ENCODE results near the gene SLC22A31.
"Not testable (repeated sequence)": the region's sequence is repeated elsewhere in the genome, so short reads cannot be mapped to it uniquely, and the experiment has no call there.

SLC22A31 gene

DNA sequence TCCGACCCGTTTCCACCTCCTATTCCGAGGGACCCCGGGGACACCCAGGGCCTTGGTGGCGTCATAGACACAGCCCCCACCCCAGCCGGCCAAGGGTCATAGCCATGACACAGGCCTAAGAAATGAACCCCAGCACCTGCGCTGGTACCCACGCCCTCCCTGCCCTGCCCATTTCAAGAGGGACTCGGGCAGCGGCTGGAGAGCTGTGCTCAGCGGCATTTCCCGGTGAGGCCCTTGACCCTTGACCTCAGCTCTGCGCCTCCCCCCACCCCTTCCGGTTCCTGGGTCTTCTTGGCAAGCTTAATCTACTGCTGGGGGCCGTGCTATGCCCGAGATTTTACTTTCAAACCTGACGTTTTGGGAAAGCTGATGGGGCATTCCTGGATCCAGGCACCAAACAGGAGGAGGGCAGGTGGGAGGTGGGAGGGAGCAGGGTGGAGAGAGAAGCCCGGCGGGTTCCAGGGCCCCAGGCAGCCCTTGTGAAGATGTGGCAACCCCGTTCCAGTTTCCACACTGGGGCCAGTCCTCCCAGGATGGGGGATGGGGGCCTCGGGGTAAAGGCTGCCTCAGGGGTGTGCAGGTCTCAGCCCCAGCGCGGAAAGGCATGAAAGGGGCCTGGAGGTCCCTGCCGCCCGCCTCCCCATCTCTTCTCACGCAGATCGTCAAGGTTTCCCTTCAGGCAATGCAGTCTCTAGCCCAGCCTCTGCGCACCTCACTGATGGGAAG is at the start of gene SLC22A31:
TSS of gene SLC22A31 (minus strand) at position 414 of the 726 bp plus-strand sequence. CDS start at position 378, 36 bp downstream.
- no peaks in the 10 kb centered on the region; the same call in 1 of the 2 replicates for H3K4me1 ChIP-seq (ENCODE audit: insufficient read depth, low read length)
- no peaks in the 10 kb centered on the region for H3K9me3 ChIP-seq (ENCODE audit: control insufficient read depth, insufficient read depth, low read length)
- H3K36me3 ChIP-seq (ENCODE audit: insufficient read depth, low read length), result no peaks in the 10 kb centered on the region
- H3K9ac ChIP-seq (ENCODE audit: low read depth, low read length), result peak within 1 kb of the TSS; percentile 49

DNA sequence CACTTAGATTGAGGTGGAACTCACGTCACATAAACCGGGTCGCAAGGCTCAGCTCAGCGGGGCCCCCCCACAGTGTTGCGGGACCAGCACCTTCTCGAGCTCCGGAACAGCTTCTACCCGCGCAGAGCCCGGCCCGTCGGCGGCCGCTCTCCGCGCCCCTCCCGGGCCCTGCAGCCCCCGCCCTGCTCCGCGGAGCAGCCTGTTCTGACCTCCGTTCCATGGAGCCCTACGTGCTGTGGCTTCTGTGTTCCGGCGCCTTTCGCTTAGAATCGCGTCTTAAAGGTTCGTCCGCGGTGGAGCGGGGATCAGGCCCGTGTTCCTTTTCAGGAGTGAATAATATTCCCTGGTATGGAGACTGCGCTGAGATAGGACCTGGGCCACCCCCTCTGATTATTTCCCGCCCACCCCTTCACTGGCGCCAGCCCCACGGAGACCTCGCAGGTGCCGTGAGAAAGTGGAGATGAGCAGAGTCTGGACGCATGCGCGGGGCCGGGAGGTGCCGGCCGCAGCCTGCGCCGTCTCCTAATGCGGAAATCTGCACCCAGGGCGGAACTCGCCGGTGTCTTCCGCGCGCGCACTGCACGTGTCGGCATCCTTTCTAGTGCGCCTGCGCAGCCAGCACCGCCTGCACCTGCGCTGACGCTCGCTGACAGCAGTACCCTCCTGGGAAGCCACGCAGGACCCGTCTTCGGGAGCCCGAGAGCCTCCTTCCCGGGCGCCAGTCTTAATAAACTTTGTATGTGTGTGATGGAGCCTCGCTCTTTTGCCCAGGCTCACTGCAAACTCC is 48.1 kb upstream of the SLC22A31 start:
- H3K36me3 ChIP-seq (ENCODE audit: insufficient read depth, low read length), result no peaks in the 10 kb centered on the region
- no peaks in the 10 kb centered on the region for H3K4me1 ChIP-seq (ENCODE audit: insufficient read depth, low read length)
- H3K9me3 ChIP-seq (ENCODE audit: control insufficient read depth, insufficient read depth, low read length), result peaks cover 8% of the 10 kb centered on the region; the same call in 1 of the 2 replicates
- peak overlapping the region; percentile 53; the same call in 1 of the 2 replicates for H3K9ac ChIP-seq (ENCODE audit: low read depth, low read length)

DNA sequence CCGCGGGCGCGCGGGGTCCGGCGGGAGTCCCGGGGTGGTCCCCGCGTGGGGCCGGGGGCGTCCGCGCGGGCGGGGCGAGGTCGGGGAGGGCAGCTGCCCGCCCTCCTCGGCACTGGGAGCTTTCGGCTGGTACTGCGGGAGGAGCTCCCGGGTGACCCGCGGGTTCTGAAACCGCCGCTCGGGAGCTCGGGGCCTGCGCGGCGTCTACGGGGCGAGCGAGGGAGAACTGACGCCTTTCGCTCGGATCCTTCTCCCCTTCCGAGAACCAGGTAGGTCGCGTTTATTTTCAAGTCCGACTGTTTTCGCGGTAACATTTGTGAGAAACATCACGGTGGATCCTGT is 47.4 kb upstream of the SLC22A31 start:
- H3K36me3 ChIP-seq (ENCODE audit: insufficient read depth, low read length); H3K4me1 ChIP-seq (ENCODE audit: insufficient read depth, low read length); H3K9me3 ChIP-seq (ENCODE audit: control insufficient read depth, insufficient read depth, low read length): not testable (repeated sequence)
- peak overlapping the region; percentile 53; the same call in 1 of the 2 replicates for H3K9ac ChIP-seq (ENCODE audit: low read depth, low read length)

DNA sequence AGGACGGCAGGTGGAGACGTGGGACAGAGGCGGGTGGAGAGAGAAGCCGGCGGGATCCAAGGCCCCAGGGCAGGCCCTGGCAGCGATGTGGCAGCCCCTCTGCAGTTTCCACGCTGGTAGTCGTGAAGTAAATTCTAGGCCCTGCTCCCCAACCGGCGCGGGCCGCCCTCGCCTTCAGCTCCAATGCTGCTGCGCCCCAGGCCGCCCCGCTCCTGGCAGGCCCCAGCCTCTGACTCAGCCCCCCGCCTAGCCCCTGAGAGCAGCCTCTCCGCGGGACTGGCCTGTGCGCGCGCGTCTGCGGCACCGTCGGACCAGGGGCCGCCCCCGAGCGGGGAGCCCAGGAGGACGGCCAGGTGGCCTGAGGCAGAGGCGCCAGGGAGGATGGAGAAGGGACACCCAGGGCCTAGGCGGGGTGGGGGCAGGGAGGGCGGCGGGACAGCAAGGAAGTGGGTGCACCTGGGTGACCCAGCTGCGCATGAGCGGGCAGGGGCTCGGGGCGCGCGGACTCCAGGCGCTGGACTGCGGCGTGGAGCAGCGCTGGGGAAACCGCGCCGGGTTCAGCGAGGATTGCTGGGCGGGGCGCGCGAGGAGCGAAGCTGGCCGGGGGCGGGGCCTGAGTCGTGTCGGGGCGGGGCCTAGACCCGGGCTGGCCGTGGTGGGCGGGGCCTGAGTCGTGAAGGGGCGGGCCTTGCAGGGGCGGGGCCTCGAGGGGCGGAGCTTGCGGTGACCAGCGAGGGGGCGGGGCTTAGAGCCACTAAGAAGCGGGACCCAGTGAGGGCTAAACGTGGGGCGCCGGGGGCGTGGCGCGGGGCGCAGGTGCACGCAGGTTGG is 46.8 kb upstream of the SLC22A31 start:
- H3K36me3 ChIP-seq (ENCODE audit: insufficient read depth, low read length), result no peaks in the 10 kb centered on the region
- no peaks in the 10 kb centered on the region for H3K4me1 ChIP-seq (ENCODE audit: insufficient read depth, low read length)
- H3K9ac ChIP-seq (ENCODE audit: low read depth, low read length), result peak overlapping the region; percentile 63
- peaks cover 8% of the 10 kb centered on the region; the same call in 1 of the 2 replicates for H3K9me3 ChIP-seq (ENCODE audit: control insufficient read depth, insufficient read depth, low read length)

DNA sequence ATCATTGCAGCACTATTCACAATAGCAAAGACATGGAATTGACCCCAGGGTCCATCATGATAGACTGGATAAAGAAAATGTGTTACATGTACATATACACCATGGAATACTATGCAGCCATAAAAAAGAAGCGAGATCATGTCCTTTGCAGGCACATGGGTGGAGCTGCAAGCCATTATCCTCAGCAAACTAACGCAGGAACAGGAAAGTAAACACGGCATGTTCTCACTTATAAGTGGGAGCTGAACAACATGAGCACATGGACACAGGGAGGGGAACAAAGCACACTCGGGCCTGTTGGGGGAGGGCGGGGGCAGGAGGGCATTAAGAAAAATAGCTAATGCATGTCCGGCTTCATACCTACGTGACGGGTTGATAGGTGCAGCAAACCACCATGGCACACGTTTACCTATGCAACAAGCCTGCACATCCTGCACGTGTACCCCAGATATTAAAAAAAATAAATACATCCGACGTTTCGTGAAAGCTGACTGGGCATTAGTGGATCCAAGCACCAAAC is 46.1 kb upstream of the SLC22A31 start:
- Histone ChIP-seq H3K9me3 (ENCODE audit: control insufficient read depth, insufficient read depth, low read length) (peaks cover 8% of the 10 kb centered on the region; the same call in 1 of the 2 replicates), H3K36me3 (ENCODE audit: insufficient read depth, low read length) (no peaks in the 10 kb centered on the region), H3K9ac (ENCODE audit: low read depth, low read length) (peak overlapping the region; percentile 63), H3K4me1 (ENCODE audit: insufficient read depth, low read length) (no peaks in the 10 kb centered on the region)

DNA sequence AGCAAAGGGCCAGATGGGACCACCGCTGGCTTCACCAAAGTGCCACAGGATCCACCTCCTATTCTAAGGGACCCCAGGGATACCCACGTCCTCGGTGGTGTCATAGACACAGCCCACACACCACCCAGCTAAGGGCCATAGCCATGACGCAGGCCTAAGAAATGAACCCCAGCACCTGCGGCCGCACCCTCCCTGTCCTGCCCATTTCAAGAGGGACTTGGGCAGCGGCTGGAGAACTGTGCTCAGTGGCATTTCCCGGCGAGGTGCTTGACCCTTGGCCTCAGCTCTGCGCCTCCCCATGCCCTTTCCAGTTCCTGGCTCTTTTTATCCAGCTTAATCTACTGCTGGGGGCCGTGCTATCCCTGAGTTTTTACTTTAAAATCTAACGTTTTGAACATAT is 44.4 kb upstream of the SLC22A31 start:
- no peaks in the 10 kb centered on the region for H3K36me3 ChIP-seq (ENCODE audit: insufficient read depth, low read length)
- H3K4me1 ChIP-seq (ENCODE audit: insufficient read depth, low read length), result no peaks in the 10 kb centered on the region
- no peaks in the 10 kb centered on the region; the same call in 1 of the 2 replicates for H3K9me3 ChIP-seq (ENCODE audit: control insufficient read depth, insufficient read depth, low read length)
- no peak overlapping the region for H3K9ac ChIP-seq (ENCODE audit: low read depth, low read length)

DNA sequence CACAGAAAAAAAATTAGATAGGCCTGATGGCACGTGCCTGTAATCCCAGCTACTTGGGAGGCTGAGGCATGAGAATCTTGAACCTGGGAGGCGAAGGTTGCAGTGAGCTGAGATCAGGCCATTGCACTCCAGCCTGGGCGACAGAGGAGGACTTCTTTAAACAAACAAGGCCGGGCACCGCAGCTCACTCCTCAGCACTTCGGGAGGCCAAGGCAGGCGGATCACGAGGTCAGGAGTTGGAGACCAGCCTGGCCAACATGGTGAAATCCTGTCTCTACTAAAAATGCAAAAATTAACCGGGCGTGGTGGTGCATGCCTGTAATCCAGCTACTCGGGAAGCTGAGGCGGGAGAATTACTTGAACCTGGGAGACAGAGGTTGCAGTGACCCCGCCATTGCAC is 43.9 kb upstream of the SLC22A31 start:
- H3K36me3 ChIP-seq (ENCODE audit: insufficient read depth, low read length); H3K9me3 ChIP-seq (ENCODE audit: control insufficient read depth, insufficient read depth, low read length); H3K9ac ChIP-seq (ENCODE audit: low read depth, low read length); H3K4me1 ChIP-seq (ENCODE audit: insufficient read depth, low read length): not testable (repeated sequence)

DNA sequence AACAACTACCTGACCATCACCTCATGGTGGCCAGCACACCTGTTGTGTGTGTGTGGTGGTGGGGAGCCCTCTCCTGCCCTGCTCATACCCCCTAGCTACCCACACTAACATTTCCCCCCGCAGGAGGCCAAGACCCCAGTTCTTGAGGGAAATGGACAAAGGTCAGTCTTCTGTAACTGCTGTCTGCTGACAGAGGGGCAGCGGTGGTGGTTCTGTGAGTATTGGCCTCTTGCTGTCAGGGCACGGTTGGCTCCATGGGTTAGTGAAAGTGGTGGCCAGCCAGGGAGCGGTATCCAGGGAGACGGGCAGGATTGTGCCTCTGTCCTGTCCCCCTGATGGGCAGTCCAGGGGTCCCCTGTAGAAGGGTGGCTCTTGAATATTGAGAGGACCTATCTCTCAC is 43.3 kb upstream of the SLC22A31 start:
- H3K4me1 ChIP-seq (ENCODE audit: insufficient read depth, low read length), result no peaks in the 10 kb centered on the region
- H3K36me3 ChIP-seq (ENCODE audit: insufficient read depth, low read length), result no peaks in the 10 kb centered on the region
- no peak overlapping the region for H3K9ac ChIP-seq (ENCODE audit: low read depth, low read length)
- H3K9me3 ChIP-seq (ENCODE audit: control insufficient read depth, insufficient read depth, low read length), result no peaks in the 10 kb centered on the region; the same call in 1 of the 2 replicates

DNA sequence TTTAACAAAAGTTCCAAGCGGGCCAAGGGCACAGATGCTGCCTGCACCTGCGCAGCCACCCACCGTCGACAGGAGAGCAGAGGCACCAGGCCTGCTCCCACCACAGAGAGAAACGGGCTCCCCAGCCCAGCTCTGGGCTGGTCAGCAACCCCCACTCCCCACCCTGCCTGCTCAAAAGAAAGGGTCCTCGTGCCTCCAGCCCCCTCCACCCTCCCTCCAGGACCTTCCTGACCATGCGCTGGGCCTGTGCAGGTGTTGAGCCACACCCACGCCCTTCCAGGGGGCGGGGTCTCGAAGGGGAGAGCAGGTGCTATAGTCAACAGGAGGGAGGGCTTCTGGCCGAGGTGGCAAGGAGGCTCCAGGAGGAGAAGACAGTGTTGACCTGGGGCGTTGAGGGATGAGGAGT is 42.5 kb upstream of the SLC22A31 start:
- H3K4me1 ChIP-seq (ENCODE audit: insufficient read depth, low read length), result no peaks in the 10 kb centered on the region
- no peak overlapping the region for H3K9ac ChIP-seq (ENCODE audit: low read depth, low read length)
- no peaks in the 10 kb centered on the region; the same call in 1 of the 2 replicates for H3K9me3 ChIP-seq (ENCODE audit: control insufficient read depth, insufficient read depth, low read length)
- no peaks in the 10 kb centered on the region for H3K36me3 ChIP-seq (ENCODE audit: insufficient read depth, low read length)

DNA sequence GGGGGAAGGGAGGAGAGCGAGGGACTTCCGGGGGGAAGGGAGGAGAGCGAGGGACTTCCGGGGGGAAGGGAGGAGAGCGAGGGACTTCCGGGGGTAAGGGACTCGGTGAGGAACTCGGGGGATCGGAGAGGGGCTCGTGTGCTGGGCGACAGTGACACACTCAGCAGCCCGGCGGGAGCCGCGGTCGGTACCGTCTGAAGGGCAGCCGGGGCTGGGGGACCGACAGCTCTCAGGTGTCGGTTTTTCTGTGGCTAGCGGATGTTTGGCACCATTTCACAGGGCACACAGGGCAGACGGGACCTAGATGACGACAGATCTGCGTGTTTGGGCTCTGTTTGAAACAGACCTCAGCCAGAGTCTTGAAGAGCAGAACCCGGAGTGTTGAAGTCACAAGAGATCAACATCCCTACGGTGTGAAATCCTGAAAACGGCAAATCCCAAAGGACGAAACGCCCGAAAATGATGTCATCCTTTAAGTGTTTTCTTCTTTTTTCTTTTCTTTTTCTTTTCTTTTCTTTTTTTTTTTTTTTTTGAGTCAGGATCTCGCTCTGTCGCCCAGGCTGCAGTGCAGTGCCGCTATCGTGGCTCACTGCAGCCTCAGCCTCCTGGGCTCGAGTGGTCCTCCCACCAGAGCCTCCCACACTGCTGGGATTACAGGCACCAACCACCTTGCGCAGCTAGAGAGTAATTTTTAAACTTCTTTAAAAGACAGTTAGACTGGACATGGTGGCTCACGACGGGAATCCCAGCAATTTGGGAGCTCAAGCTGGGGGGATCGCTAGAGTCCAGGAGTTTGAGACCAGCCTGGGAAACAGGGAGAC is 41.1 kb upstream of the SLC22A31 start:
- Histone ChIP-seq H3K36me3 (ENCODE audit: insufficient read depth, low read length) (no peaks in the 10 kb centered on the region), H3K9ac (ENCODE audit: low read depth, low read length) (peak overlapping the region; percentile 100), H3K4me1 (ENCODE audit: insufficient read depth, low read length) (no peaks in the 10 kb centered on the region), H3K9me3 (ENCODE audit: control insufficient read depth, insufficient read depth, low read length) (no peaks in the 10 kb centered on the region; the same call in 1 of the 2 replicates)

DNA sequence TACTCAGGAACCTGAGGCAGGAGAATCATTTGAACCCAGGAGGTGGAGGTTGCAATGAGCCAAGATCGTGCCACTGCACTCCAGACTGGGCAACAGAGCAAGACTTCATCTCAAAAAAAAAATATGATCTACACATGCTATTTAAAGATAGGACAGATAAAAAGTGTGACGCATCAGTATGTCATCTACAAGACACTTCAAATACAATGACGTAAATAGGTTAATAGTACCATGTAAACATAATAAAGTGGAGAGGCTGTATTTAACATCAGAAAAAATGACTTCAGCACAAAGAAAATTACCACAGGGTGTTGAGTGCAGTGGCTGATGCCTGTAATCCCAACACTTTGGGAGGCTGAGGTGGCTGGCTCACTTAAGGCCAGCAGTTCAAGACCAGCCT is 37.4 kb upstream of the SLC22A31 start:
- H3K4me1 ChIP-seq (ENCODE audit: insufficient read depth, low read length), result no peaks in the 10 kb centered on the region
- H3K9ac ChIP-seq (ENCODE audit: low read depth, low read length), result no peak overlapping the region
- H3K36me3 ChIP-seq (ENCODE audit: insufficient read depth, low read length), result no peaks in the 10 kb centered on the region; the same call in 1 of the 2 replicates
- H3K9me3 ChIP-seq (ENCODE audit: control insufficient read depth, insufficient read depth, low read length), result no peaks in the 10 kb centered on the region; the same call in none of the 2 replicates

DNA sequence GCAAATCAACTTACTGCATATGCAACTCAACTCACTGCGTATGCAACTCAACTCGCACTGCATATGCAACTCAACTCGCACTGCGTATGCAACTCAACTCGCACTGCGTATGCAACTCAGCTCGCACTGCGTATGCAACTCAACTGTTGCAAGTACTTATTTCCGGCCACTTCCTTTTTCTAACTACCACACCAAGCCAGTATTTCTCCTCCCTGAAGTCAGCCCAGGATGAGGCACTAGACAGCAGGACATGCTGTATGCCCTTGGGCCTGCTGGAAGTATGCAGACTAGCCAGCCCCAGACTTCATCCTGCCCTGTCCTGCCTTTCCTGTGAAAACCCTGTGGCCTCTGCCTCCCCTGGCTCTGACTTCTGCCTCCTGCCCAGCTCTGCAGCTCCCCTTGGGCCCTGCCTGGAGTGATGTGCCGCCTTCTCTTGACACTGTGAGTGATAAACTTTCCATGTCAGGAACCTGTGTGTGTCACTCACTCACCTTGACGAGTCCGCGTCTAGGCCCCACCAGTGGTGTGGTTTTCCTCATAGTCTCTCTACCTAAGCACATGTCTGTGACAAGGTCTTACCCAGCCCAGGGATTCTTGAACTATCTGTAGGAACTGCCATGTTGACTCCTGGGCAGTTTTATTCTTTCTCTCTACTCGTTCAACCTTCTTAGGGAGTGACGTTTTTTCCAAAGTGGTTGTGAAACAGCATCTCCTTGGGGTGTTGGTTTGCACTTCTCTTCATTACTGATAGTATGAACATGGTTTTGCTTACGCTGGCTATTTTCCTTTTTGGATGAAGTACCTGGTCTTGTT is 33.5 kb upstream of the SLC22A31 start:
- H3K4me1 ChIP-seq (ENCODE audit: insufficient read depth, low read length), result no peaks in the 10 kb centered on the region
- H3K36me3 ChIP-seq (ENCODE audit: insufficient read depth, low read length), result peaks cover 18% of the 10 kb centered on the region
- peaks cover 4% of the 10 kb centered on the region for H3K9me3 ChIP-seq (ENCODE audit: control insufficient read depth, insufficient read depth, low read length)
- no peak overlapping the region for H3K9ac ChIP-seq (ENCODE audit: low read depth, low read length)

DNA sequence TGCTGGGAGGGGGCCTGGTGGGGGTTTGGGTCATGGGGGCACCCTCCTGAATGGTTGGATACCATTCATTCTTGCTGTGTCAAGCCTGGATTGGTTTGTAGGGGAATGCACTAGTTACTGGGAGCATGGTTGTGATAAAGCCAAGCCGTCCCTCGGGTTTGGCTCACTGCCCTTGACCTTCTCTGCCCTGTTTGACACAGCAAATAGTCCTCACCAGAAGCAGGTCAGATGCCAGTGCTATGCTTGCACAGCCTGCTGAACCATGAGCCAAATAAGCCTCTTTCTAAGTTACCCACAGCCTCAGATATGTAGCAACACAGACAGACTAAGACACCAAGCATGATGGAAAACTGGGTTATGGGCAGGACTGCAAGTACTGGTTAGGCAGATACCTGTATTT is 31.8 kb upstream of the SLC22A31 start:
- Histone ChIP-seq H3K9ac (ENCODE audit: low read depth, low read length) (no peak overlapping the region), H3K36me3 (ENCODE audit: insufficient read depth, low read length) (peaks cover 34% of the 10 kb centered on the region), H3K4me1 (ENCODE audit: insufficient read depth, low read length) (no peaks in the 10 kb centered on the region), H3K9me3 (ENCODE audit: control insufficient read depth, insufficient read depth, low read length) (peaks cover 17% of the 10 kb centered on the region)

Data from ES-I3 (cell line).